ENCODE data around the gene WIPF2.

The WIPF2 gene

GRCh38 chr17:40247926-40248495, 28.9 kb downstream of the WIPF2 start:
- no peak for DNase-seq (ENCODE audit: low read depth in 2 of 2)

DNA sequence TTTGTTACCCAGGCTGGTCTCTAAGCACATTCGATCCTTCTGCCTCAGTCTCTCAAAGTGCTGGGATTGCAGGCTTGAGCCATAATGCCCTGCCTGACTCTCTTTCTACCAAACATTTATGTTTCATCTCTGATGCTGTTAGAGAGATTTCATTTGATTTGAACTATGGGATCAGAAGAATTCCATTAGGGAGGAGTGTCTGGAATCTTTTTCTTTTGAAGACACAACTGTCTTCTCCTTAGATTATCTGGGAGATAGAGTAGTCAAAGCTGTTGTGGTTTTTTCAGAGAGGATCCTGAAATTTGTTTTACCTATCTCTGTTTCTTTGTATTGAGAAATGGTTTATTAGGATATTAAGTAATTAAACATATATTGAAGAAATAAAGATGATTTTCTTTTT, 29.4 kb downstream of the WIPF2 start:
- no peak for DNase-seq (ENCODE audit: low read depth in 2 of 2)

DNA sequence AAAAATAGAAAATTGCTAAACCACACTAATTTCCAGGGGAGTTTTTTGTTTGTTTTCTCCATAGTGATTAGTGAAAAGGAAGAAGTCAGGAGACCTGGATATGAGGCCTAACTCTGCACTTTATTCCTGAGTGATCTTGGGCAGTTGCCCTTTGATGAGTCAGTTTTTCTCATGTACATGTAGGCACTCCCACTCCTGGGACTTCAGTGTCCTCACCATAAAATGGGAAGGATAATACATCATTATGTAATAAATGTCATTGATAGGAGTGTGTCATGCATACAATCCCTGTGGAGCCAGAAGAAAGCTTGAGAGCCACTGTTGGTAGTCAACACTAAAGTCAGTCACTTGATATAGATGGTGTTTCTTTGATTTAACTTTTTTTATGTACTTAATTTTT, 32.5 kb downstream of the WIPF2 start:
- no peak for DNase-seq (ENCODE audit: low read depth in 2 of 2)

DNA sequence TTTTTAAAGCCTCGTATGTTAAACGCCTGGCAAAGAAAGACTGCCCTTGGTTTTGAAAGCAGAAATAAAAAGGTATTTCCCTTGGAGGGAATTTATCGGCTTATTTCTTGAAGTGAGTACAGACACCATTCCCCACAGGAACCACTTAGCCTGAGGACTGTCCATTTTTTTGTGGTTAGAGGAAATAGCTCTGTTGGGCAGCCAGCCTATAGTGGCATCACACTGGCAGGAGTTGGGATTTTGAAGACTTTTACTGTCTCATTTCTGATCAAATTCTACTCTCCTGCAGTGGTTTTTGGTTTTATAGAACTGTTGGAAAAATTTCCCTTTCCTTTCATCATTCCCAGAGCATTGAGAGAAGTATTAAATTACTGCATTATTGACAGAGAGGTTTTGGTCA, 34.5 kb downstream of the WIPF2 start:
- no peak for DNase-seq (ENCODE audit: low read depth in 2 of 2)

DNA sequence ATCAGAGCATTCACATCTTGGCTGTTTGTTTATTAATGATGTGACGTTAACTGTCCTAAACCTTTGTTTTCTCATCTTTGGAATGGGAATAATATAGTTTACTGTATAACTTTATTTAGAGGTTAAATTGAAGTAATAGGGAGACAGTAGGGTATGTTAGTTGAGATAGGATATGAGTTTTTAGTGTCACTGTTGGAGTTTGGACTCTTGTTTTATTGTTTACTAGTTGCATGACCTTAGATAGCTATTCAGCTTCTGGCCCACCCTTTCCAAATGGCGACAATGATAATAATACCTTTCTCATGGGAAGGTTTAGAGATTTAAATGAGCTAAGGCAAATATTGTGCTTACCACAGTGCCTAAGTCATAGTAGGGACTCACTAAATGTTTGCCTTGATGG, 40.4 kb downstream of the WIPF2 start:
- no peak for DNase-seq (ENCODE audit: low read depth in 2 of 2)

DNA sequence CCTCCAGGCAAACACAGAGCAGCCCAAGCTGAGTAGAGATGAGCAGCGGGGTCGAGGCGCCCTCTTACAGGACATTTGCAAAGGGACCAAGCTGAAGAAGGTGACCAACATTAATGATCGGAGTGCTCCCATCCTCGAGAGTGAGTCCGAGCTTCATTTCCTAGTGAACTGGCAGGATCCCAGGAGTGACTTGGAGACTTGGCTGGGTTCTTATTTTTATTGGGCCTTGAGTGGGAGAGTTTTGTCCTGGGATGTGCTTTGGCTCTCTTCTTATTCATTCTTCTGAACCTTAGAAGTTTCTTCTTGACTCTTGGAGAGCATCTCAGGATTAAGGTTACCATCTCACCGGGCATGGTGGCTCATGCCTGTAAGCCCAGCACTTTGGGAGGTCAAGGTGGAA, 41.4 kb downstream of the WIPF2 start:
- no peak for DNase-seq (ENCODE audit: low read depth in 2 of 2)

- DNase-seq (ENCODE audit: low read depth in 2 of 2): no peak
Observed at GRCh38 chr17:40264458-40265185, 45.5 kb downstream of the WIPF2 start.

DNA sequence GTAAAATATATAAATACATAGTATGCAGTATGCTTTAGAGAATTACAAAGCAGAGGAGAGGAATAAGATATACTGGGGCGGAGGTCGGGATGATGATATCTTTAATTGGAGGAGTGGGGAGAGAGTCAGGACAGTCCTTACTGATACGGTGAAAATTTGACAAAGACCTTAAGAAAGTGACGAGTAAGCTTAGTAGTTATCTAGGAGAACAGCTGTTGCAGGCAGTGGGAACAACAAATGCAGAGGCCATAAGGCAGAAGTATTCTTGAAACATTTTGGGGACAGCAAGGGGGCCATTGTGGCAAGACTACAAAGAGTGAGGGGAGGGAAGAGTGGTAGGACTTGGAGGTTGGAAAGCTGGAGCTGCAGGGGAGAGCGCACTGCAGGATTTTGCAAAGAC, 46.2 kb downstream of the WIPF2 start:
- DNase-seq (ENCODE audit: low read depth in 2 of 2): no peak

DNA sequence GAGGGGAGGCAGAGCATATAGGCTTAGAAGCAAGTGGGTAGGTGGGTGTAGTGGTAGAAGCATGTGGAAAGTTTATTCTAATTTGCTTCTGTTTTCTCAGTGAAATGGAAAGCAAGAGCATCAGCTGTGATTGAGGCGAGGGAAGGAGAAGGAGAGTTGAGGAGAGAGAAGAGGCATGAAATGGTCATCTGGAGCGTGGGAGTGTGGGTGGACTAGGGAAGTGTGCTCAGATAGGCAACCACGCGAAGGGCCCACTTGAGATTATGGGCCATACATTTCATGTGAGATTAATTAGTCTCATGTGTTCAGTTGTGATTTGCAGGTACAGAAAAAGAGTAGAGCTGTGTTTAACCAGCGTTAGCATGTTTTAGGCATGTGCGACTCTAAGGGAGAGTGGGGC, 47.8 kb downstream of the WIPF2 start:
- DNase-seq (ENCODE audit: low read depth in 2 of 2): no peak

GRCh38 chr17:40268141-40268712, 49.1 kb downstream of the WIPF2 start:
- no peak for DNase-seq (ENCODE audit: low read depth in 2 of 2)

GRCh38 chr17:40278414-40278813, 59.3 kb downstream of the WIPF2 start:
- no peak for DNase-seq (ENCODE audit: low read depth in 2 of 2)

DNA sequence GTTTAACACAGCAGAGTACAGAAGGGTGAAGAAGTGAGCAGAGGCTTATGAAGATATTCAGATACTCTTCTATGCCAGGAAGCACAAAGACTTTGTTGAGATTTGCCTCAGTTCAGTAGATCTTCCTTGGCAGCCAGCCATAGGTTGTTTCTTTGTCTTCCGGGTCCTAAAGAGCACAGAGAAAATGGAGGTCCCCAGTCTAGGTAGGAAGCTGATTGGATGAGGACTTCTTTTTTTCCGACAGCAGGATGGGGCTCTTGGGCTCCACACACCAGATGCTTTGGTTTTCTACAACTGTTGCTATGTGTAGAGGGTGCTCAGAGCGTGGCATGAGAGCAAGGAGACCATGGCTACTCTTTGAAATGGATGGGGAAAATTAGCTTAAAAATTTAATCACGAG, 60.3 kb downstream of the WIPF2 start:
- no peak for DNase-seq (ENCODE audit: low read depth in 2 of 2)

GRCh38 chr17:40281663-40282062, 62.6 kb downstream of the WIPF2 start:
- no peak for DNase-seq (ENCODE audit: low read depth in 2 of 2)

- no peak for DNase-seq (ENCODE audit: low read depth in 2 of 2)
Observed at GRCh38 chr17:40283662-40284061, 64.6 kb downstream of the WIPF2 start.

GRCh38 chr17:40284085-40284713, 65.1 kb downstream of the WIPF2 start:
- no peak for DNase-seq (ENCODE audit: low read depth in 2 of 2)

- DNase-seq (ENCODE audit: low read depth in 2 of 2): no peak
Observed at GRCh38 chr17:40286473-40286872, 67.4 kb downstream of the WIPF2 start.

DNA sequence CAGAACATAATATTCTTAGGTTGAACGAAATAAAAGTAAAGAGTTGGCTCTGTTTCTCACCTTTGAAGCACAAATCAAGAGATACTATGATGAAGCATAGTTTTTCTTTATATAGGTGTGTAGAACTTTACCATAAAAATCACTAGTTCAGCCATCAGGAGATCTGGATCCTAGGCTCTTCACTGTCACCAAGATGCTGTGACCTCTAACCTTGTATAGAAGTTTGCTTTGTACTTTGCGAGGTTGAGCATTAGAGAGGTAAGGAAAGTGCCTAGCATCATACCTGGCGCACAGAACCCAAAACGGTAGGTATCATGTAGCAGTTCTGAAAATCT, 68.0 kb downstream of the WIPF2 start:
- no peak for DNase-seq (ENCODE audit: low read depth in 2 of 2)

GRCh38 chr17:40287494-40288369, 68.6 kb downstream of the WIPF2 start, which contains the start of gene CDC6:
Gene CDC6 (plus strand): TSS chr17:40287879. CDS start chr17:40289421, 1,542 bp downstream.
- peak; percentile 96 to 97 for DNase-seq (ENCODE audit: low read depth in 2 of 2)

- no peak for DNase-seq (ENCODE audit: low read depth in 2 of 2)
Observed at GRCh38 chr17:40290629-40291280, 71.7 kb downstream of the WIPF2 start.

GRCh38 chr17:40291281-40291664, 72.2 kb downstream of the WIPF2 start:
- no peak for DNase-seq (ENCODE audit: low read depth in 2 of 2)

DNA sequence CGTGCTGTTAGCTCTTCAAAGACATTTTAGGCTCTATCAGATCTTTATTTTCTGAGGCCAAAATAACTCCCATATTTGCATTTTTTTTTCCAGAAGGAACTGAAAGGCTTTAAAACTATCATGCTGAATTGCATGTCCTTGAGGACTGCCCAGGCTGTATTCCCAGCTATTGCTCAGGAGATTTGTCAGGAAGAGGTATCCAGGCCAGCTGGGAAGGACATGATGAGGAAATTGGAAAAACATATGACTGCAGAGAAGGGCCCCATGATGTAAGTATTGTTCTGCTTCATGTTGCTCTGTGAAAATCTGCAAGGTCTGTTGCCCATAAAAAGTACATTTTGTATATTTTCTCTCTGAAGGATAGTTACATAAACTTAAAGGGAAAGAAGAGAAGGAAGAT, 74.3 kb downstream of the WIPF2 start:
- no peak for DNase-seq (ENCODE audit: low read depth in 2 of 2)
